HPDE6-E6E7 (cell line): Measurements from ENCODE around the gene TNS3.

Experiments used
- DNase-seq: peaks from one replicate; pipeline ENCODE4 v3.0.0; 2011; ENCODE audit warnings: missing footprints; ENCODE audit errors: extremely low spot score

Gene TNS3

DNA sequence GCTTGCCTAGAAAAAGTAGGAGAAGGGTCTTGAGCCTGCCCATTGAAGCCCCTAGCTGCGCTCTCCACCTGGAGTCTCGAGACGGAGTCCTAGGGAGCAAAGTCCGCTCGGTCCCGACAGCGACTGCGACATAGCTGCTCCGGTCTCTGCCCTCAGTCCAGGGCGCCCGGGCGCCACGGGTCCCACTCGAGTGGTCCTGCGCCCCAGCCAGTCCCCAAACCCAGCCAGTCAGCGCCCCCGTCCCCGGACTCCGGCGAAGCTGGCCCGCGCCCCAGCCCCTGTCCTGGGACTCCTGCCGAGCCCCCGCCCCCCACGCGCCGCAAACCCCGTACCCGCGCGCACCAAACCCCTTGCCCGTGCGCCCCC, 490 bp downstream of the TNS3 start:
- no peak for DNase-seq

DNA sequence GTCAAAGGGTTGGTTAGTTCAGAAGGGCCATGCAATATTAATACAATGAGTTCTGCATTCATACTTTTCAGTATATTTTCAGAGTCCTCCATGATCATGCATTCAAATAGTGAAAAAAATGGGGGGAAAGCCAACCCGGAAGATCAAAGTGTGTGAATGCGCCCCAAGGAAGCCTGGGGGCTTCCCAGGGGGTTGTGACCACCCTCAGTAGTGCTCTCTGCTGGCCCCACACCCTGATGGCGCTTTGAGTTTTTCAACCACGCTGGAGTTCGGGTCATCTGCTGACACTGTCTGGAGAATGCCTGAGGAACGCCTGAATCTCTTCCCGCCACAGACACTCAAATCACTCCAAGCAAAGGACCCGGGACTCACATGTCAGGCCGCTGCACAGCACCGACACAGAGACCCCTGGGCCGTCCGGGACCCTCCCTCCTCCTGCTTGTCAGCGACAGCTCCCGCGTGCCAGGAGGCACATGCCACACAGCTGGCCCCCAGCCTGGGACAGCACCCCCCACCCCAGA, 1.0 kb downstream of the TNS3 start:
- no peak for DNase-seq

DNA sequence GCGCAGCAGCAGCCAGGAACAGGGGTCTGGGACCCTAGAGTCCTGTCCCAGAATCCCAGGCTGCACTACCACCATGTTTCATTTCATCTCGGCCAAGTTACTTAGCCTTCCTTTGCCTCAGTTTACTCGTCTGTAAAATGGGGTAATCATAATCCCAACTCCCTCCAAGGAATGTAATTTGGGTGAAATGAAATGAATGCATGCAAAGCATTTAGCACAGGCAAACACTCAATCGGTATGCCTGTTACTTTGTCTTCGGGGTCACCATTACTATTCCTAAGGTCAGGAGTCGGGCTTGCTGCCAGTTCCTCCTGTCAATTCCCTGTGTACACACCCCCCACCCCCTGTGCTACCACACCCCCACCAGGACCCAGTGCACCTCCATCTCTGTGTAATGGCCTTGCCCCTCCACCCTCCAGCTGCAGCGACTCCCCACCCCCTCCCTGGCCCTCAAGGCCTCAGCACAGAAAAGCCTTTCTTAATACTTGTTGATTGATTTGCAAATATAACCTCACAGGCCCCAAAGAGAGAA, 1.7 kb downstream of the TNS3 start:
- no peak for DNase-seq

DNA sequence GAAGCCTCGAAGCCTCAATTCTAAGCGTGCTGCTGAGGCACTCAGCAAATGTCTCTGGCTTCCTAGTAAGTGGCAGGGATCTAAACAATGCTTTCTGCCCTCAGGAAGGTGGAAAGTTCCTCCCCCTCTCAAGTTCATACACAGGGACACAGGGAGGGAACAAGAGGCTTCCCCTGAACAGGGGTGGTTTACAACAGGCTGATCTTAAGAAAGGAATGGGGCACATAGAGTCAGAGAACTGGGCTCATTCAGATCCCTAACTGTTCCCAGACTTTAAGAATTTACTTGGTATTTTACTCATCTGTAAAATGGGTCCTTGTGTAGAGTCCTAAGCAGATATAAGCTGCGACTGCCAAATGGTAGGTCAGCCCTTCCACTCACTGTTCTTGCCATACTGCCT, 2.5 kb downstream of the TNS3 start:
- DNase-seq, result no peak

DNA sequence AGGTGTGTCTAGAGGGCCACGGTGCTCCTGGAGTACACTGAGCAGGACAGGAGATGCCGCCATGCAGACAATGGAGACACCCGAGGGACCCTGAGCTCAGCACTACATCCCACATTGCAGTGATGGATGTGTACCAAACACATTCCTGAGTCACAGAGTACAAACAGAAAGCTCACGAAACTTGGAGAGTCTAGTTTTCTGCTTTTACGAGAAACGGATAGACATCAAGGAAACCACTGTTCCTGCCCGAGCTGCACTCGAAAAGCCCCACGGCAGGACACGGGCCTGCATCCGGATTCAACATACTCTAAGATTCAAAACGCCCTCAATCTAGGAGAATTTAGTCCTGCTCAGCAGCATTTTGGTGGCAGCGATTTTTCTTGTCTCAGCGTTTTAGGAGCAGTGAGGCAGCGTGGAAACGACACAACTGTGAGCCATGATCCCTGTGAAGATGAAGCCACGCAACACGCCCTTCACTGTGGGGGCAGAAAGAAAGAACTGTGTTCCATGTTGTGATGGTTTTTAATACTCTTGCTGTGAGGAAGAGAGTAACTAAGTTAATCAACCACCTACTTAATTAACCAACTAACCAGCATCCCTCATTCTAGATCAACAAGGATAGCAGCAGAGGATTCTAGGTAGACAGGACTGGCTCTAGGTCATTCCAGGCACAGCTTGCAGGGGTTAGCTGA, 3.2 kb downstream of the TNS3 start:
- no peak for DNase-seq

DNA sequence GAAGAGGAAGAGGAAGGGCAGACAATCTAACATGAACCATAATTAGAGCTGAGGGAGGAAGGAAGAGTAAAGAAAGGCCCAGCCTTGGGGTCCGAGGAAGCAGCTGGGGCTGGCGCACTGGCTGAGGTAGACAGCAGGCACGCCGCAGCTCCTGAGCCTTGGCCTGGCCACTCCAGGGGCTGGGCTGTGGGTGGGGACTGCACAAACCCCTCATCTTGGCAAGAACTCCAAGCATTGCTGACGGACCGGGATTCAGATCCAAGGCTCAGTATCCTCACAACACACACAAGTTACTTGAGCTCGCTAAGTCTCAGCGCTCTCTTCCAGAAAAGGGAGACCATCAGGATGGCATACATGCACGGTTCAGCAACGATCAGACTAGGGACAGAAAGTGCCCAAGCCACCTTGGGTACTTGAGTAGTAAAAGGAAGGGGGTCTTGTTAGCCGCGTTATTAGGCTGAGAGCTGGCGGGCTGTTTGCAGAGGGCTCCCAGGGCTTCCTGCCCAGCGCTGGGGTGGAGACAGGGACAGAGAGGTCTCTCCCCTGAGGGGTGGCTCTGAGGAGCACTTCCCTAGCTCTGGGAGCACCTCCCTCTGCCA, 4.5 kb downstream of the TNS3 start:
- DNase-seq, result no peak

DNA sequence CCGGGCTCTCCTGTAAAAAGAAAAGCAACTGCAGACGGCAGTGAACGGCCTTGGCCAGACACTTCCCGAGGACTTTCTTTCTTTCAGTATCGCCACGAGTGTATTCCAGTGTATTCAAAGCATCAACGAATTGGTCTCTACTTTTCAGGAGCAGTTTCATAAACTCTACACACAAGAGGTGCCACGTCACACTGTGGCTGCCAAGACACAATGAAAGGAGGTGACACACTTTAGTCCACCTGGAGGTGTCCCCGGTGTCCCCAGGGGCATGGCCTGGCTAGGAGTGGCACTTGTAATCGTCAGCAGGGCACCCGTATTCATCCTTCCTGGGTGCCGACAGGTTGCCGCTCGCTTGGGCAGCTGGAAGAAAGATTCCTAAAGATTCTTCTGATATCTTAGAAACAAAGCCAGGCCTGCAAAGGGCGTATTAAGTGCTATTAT, 5.0 kb downstream of the TNS3 start:
- DNase-seq, result no peak

DNA sequence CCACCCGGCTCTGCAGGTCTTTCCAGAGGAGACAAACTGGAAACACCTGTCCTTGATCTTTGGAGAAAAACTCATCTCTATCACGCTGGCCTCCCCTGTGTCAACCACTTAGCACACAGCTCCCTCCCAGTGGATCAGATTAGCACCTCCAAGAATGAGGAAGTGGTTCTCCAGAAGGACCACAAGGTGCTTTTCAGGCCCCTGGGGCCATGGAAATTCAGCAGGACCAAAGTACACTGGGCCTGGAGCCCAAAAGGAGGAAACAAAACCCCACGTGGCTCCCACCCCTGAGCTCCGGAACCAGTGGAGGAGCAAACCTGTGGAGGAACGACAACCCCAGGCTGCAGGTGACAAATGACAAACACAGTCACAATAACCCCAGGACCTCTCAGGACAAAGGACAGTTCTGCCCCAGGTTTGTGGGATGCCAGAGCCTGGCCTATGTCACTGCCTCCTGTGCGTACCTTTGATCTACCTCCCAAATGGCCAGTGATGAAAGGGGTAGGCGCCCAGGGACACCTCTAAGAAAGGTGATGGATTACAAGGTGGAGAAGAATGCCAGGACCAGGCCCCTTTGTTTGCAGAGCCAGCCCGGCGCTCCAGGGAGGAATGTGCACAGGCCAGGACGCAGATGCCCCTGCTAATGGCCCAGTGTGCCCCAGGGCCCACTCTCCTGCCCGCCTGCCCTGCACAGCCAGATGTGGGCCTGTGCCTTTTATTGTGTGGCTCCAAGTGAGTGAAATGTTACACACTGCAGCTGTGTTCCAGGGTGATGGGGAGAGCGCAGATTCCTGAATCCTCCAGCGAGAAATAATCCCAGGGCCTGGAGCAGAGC, 5.7 kb downstream of the TNS3 start:
- peak; percentile 52 for DNase-seq

DNA sequence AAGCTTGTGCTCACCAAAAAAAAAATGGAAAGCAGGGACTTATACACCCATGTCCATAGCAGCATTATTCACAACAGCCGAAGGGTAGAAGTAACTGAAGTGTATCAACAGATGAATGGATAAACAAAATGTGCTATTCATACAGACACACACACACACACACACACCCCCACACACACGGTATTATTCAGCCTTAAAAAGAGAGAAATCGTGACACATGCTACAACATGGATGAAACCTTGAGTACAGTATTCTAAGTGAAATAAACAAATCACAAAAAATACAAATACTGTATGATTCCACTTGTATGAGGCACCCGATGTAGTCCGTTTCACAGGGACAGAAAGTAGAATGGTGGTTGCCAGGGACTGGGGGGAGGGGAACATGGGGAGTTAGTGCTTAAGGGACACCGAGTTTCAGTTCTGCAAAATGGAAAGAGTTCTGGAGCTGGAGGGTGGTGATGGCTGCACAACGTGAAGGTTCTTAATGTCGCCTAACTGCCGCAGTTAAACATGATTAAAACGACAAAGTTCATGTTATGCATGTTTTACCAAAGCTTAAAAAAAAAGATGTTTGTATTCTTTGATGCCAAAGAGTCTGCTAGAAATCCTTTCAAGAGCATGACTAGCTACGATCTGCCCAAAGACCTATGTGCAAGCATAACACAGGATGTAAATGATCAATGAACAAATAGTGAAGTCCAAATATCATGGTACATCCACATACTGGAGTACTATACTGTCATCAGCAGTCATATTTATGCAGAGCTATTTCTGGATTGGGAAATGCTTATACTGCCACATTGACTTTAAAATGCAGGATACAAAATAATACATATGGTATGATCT, 7.2 kb downstream of the TNS3 start:
- no peak for DNase-seq

DNA sequence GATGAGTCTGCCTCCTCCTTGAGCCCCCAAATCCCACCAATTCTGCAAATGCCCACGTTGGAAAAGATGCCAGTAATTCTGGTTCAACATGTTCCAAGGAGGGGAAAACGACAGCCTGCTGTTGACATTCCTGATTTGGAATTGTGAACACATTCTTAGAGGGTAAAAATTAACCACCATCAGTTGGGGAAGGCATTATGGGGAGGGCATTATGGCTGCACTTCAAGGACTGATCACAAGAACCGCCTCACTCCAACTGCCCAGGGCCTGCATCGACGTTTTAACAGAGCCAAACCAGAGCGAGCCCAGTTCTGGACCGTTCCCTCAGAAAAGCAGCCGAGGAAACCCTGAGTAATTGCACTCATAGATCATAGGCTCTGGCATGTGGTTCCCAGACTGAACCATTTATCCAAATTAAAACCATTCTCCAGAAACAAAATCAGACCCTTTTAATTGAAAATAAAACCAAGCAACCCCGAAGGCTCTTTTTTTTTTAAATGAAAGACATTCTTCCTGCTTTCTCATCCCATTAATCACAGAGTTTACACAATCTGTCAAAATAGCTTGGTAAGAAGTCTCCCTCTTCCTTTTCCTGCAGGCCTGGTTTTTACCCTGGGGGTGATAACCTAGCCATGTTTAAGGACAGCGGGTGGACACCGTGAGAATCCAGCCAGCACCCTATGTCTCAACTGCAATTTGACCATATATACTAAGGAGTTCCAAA, 8.0 kb downstream of the TNS3 start:
- DNase-seq, result peak; percentile 43

DNA sequence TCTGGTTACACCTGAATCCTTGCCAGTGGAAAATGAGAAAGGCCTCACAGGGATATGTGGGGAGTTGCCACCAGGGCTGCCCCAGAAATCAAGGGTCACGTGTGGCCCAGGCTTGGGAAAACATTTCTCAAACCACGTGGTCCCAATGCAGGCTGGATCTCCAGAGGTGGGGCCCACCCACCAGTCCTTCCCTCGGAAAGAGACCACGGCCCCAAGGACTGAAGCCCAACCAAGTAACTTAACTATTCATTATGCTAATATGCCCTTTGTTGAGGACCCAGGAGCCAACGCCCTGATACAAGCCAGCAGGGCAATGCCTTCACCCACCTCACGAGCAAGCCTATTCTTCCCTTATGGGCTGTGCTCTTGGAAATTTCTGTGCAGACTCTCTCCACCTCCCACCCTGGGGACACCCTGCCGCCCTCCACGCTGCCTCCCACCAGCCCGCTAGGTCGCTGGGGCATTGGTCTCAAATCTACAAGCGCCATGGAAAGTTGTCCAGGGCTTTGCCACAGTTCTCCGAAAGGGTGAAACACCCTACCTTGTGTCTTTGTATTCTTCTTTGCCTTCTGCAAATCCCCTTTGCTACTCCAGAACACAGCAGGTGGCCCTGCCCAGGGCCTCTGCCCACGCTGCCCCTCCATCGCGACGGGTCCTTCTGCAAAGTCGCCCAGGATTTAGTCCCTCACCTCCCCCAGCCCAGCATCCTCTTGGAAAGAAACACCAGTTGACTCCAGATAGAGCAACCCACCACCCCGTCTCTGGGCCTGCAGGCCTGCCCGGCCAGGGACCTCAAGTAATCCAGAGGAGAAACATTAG, 8.8 kb downstream of the TNS3 start:
- DNase-seq, result no peak

DNA sequence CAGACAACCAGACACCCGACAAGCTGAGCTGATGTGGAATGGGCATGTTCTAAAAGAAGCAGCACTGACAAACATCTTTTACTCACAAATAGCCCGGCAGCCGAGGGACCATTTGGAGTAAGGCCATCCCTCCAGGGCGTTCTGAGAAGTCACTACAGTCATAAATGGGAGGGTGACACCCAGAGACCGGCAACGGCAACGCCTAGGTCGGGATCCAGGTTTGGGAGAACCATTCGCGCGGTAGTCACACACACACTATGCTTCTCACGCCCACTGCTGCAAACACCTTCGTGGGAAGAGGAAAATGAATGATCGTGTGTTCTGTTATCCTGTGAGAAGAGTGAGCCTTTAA, 9.8 kb downstream of the TNS3 start:
- no peak for DNase-seq

DNA sequence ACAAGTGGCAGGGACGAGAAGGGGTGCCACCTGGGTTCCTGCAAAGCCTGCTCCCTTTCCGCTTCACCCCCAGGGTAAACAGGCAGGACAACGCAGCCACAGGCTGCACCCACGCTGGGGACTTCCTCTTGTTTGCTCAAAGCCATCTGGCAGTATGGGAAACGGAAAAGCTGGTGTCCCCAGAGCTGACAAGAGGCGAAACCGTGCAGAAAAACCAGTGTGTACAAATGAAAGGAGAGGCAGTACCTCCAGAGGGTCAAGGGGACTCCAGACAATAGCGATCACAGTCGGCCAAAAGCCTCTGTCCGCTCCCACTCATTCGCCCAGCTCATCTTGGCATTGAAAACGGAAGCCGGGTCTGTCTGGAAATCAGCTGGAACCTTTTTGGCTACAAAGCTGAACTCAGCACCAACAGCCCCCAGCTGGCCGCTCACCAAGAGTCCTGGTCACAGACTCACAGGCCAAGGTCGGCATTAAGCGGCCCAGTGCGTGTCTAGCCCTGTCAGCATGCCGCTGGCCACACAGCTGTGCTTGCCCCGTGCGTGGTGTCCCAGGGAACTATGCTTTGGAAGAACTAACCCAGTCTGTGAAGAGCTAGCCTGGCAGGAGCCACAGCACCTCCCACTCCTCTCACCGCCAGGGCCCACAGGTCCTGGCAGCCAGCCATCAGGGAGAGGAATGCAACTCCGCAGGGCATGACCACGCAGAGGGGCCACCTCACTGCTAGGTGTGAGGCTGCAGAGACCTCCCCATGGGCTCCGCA, 10.4 kb downstream of the TNS3 start:
- no peak for DNase-seq

DNA sequence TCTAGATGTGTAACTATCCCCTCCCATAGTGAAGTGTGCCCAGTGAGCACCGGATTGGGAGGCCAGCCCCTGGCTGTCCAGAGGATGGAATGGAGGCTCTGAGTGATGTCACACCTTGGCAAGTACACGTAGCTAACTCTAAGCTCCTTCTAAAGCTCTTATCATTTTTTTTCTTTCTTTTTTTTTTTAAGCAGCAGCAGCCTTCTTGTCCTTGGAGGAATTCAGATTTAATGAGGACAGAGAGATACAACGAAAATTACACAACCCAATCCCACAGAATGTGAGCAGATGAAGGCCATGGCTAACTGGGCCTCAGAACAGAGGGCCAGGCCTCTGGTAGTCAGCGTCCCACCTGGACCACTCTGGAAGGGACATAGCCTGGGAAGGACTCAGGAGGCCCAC, 11.3 kb downstream of the TNS3 start:
- no peak for DNase-seq

DNA sequence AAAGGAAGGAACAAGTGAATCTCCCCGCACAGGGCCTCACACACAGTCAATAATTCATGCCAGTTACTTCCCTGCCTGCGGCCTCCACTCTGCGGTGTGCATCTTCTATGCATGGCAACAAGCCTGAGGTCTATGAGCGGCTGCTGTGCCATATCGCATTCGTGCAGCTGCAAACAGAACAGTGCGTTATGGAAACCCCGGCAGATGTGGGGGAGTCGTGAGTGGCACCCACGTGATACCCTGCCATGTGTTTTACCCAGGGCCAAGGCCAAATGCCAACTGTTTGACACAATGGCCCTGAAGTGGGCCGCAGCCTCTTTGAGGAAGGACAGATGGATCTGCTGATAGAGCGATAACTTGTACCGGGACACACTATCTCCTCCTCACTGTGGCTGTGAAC, 13.4 kb downstream of the TNS3 start:
- DNase-seq, result no peak

DNA sequence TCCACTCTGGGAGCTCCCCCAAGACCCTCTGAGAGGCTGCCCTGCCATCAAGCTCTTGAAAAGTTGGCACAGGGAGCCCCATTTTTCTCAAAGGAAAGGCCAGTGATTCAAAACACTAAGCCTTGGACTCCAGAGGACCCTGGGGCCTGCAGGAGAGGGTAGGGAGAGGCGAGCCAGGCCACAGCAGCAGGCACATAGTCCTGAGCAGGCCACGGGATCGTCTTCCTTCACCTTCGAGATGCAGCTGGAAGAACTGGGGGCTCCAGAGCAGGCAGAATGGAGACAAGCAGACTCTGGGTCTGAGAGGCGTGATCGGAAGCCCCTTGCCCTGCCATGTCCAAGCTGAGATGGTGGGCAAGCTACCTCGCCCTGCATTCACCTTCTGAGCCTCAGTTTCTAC, 13.9 kb downstream of the TNS3 start:
- DNase-seq, result no peak

DNA sequence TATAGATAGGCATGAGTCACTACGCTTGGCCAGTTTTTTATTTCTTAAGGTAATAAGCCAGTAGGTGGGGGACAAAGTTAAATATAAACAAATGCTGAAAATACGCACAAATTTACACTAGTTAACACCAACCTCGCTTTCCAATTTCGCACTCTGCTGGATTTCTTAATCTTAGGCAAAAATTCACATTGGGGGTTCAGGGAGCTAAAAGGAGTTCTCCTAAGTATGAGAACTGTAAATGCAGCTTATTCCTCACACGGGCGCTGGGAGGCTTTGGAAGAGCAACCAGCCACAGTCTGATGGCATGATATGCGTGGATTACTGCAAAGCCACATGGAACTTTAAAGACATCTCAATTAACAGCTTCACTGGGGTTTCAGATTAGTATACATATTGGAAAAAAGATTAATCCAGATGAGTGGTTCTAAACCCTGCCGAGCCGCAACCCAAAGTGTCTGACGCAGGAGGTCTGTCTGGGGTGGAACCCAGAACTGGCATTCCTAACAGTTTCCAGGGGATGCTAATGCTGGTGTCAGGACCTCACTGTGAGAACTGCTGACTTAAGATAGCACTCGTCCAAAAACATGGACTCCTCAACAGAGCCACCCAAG, 16.2 kb downstream of the TNS3 start:
- DNase-seq, result no peak

DNA sequence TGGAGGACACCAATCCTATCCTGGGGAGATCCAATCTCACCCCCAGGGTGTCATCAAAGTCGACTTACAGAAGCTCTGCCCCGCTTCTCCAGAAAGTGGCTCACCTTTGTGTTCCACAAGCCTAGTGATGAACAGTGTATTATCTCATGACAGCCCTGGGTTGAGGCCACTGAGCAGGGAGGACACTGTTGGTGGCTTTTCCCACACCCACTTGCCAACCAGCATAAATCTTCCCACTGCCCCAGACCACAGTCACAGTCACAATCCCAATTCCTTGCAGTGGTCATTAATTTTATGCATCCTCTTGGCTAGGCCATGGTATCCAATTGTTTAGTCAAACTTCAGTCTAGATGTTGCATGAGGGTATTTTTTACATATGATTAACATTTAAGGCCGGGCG, 18.4 kb downstream of the TNS3 start:
- no peak for DNase-seq
